Measurements from ENCODE around the gene HK3. TPM values are rescaled to one million over a fixed set of nuclear protein-coding genes. Genes with fewer than 3 reads are reported as not detected.

Gene HK3
- total RNA-seq, 1 donor from 2014 or later = 0.60 TPM

DNA sequence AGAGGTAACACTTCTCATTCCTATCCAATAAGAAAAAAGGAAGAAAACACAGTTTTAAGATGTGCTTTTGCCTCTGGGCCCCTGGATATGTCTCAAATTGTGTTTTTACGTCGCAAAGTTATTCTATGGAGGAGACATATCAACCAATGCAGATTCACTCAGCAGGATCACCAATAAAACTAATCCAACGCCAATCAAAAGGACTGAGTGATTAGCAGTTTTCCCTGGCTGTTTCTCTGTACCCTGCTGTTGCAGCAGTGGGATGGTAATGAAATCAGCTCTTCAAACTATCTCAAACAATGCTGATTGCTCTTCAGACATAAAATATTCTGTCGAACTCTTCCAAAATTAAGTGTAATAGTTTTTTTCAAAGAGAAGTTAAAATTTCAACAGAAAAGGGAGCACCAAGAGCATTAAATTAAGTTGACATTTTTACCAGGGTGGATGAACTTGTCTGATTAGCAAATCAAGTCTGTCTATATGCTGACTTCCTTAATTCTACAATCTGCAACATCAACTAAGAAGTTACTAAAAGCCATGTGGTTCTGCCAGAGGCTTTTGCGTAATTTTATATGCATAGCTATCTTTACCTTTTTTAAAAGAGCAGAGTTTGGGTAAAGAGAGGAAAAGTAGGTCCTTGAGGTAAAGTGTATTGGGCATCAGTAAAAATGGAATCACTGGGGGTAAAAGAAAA, 9.7 kb upstream of the HK3 start:
- no peak for DNase-seq (ENCODE audit: low spot score in 2 of 2, unreplicated experiment in 2 of 2)
- TF ChIP-seq CTCF (IDR thresholded peaks at IDR 0.05; ENCODE audit: unreplicated experiment) = no peak
- H3K27me3 Mint-ChIP-seq (ENCODE audit: low read depth) = no peaks in the 10 kb centered on the region
- peaks cover 11% of the 10 kb centered on the region for H3K4me1 Mint-ChIP-seq
- no peak overlapping the region for H3K27ac Mint-ChIP-seq
- H3K4me3 Mint-ChIP-seq = no peak overlapping the region
- H3K36me3 Mint-ChIP-seq = peaks cover 24% of the 10 kb centered on the region
- H3K9me3 Mint-ChIP-seq = no peaks in the 10 kb centered on the region

DNA sequence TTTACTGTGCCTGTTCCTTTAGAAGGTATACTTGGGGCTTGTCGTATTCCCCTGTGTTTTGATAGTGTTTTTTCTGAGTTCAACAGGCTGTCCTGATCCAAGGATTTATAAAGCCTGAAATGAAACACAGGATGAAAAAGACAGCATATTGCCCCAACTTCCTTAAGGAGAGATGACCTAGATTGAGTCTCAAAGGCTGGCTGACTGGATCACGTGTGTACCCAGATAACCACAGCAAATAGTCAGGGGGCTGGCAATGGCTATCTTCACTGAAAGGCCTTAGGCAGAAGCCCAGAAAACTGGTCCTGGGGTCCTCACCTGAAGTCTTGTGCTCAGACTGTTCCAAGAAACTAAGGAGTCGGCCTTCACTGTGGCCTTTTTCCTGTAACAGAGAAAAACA, 7.7 kb upstream of the HK3 start:
- Mint-ChIP-seq H3K4me3 (no peak overlapping the region), H3K27ac (no peak overlapping the region), H3K4me1 (peaks cover 11% of the 10 kb centered on the region), H3K9me3 (no peaks in the 10 kb centered on the region), H3K36me3 (peaks cover 35% of the 10 kb centered on the region), H3K27me3 (ENCODE audit: low read depth) (no peaks in the 10 kb centered on the region)
- TF ChIP-seq CTCF (IDR thresholded peaks at IDR 0.05; ENCODE audit: unreplicated experiment) = no peak
- DNase-seq (ENCODE audit: low spot score in 2 of 2, unreplicated experiment in 2 of 2) = no peak

DNA sequence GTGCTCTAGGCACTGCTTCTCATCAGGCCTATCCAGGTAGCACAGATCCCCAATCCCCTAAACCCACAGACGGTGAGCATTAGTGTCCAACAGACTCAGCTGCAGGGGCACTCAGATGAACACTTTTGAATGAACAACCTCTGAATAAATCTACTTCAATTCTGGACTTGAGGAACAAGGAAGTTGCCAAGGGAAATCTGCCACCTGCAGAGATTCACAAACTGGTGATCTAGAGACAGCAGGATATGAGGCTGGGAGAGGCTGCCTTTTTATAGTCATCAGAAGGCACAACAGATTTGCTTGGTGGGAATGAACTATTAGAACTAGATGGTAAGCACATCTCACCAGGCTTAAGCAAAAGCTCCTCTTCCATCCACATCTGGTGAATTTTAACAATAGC, 7.0 kb upstream of the HK3 start:
- peaks cover 33% of the 10 kb centered on the region for H3K36me3 Mint-ChIP-seq
- no peak for DNase-seq (ENCODE audit: low spot score in 2 of 2, unreplicated experiment in 2 of 2)
- H3K4me3 Mint-ChIP-seq = no peak overlapping the region
- H3K27me3 Mint-ChIP-seq (ENCODE audit: low read depth) = no peaks in the 10 kb centered on the region
- no peak overlapping the region for H3K27ac Mint-ChIP-seq
- H3K4me1 Mint-ChIP-seq = peaks cover 9% of the 10 kb centered on the region
- no peak for TF ChIP-seq CTCF (IDR thresholded peaks at IDR 0.05; ENCODE audit: unreplicated experiment)
- no peaks in the 10 kb centered on the region for H3K9me3 Mint-ChIP-seq

GRCh38 chr5:176904276-176904675, 5.1 kb upstream of the HK3 start:
- Mint-ChIP-seq H3K4me1 (no peaks in the 10 kb centered on the region), H3K4me3 (no peak overlapping the region), H3K36me3 (peaks cover 33% of the 10 kb centered on the region), H3K27ac (no peak overlapping the region), H3K27me3 (ENCODE audit: low read depth) (no peaks in the 10 kb centered on the region), H3K9me3 (no peaks in the 10 kb centered on the region)
- no peak for DNase-seq (ENCODE audit: low spot score in 2 of 2, unreplicated experiment in 2 of 2)
- no peak for TF ChIP-seq CTCF (IDR thresholded peaks at IDR 0.05; ENCODE audit: unreplicated experiment)

GRCh38 chr5:176902911-176903664, 3.9 kb upstream of the HK3 start:
- DNase-seq (ENCODE audit: low spot score in 2 of 2, unreplicated experiment in 2 of 2) = no peak
- H3K9me3 Mint-ChIP-seq = no peaks in the 10 kb centered on the region
- no peak overlapping the region for H3K4me3 Mint-ChIP-seq
- H3K4me1 Mint-ChIP-seq = no peaks in the 10 kb centered on the region
- no peaks in the 10 kb centered on the region for H3K27me3 Mint-ChIP-seq (ENCODE audit: low read depth)
- TF ChIP-seq CTCF (IDR thresholded peaks at IDR 0.05; ENCODE audit: unreplicated experiment) = no peak
- H3K27ac Mint-ChIP-seq = no peak overlapping the region
- peaks cover 30% of the 10 kb centered on the region for H3K36me3 Mint-ChIP-seq

Data from mesothelial cell of epicardium (in vitro differentiated cells).